Endothelial cell of umbilical vein (primary cell): ENCODE results near the gene CADPS. TPM values are rescaled to one million over a fixed set of nuclear protein-coding genes. Genes with fewer than 3 reads are reported as not detected.

Source experiments
- BruUV-seq: library from RNA; stranded (reverse); fragments of 400-500 nt; replicated peaks from 2 replicates; lab custom pipeline; 2021; lab: Mats Ljungman, UMichigan
- CTCF ChIA-PET: fragments of 300-600, 350-600 bp; sonication (Branson Sonifier 250); formaldehyde crosslinking; loops from one replicate; lab custom pipeline; 2021; ENCODE audit warnings: antibody characterized with exemption, inconsistent platforms; lab: Charles Lee
- POLR2A ChIA-PET: fragments of 300-600, 350-600 bp; sonication (Branson Sonifier 250); formaldehyde crosslinking; loops from one replicate; lab custom pipeline; 2021; ENCODE audit warnings: antibody characterized with exemption, inconsistent platforms; lab: Charles Lee
- DNase-seq: peaks from one replicate; pipeline ENCODE4 v3.0.0-alpha.2; 2011; ENCODE audit warnings: low read depth, low spot score
- FAIRE-seq: peaks from 2 replicates; lab custom pipeline; 2011; peaks lifted over from hg19 to GRCh38; lab: Jason Lieb, UNC
- H2AFZ ChIP-seq: 2 replicates; pipeline ENCODE4 v1.6.0; 2012; ENCODE audit warnings: low read depth, low read length, control low read depth, inconsistent platforms
- H3K27ac ChIP-seq: 2 replicates; pipeline ENCODE4 v1.5.1; 2011; ENCODE audit warnings: low read depth, mild to moderate bottlenecking, control low read depth, low read length, moderate library complexity; ENCODE audit not compliant: insufficient read depth
- H3K27me3 ChIP-seq, 2 experiments: 2 replicates each; pipeline versions ENCODE4 v1.6.0 to v1.6.1; 2011; ENCODE audit warnings: low read length in 2 of 2, mixed read lengths in 1 of 2; ENCODE audit not compliant: control insufficient read depth in 2 of 2, insufficient read depth in 2 of 2
- H3K36me3 ChIP-seq, 2 experiments: 2 replicates in 1 of 2; 3 replicates in 1 of 2; pipeline ENCODE4 v1.5.1; 2011; ENCODE audit warnings: low read length in 2 of 2, mild to moderate bottlenecking in 1 of 2, moderate library complexity in 1 of 2; ENCODE audit not compliant: control insufficient read depth in 2 of 2, insufficient read depth in 2 of 2; ENCODE audit errors: extremely low read depth in 1 of 2
- H3K4me1 ChIP-seq: 3 replicates; pipeline ENCODE4 v1.5.1; 2011; ENCODE audit warnings: mild to moderate bottlenecking, low read length; ENCODE audit not compliant: control insufficient read depth, insufficient read depth; ENCODE audit errors: extremely low read depth
- H3K4me2 ChIP-seq: 2 replicates; pipeline ENCODE4 v1.6.1; 2011; ENCODE audit warnings: low read length, control low read depth, mixed read lengths; ENCODE audit not compliant: insufficient read depth
- H3K4me3 ChIP-seq, 3 experiments: fragments of 200-600 bp in 1 of 3; sonication (generic), shearing (Covaris generic) in 1 of 3; replicated peaks in 1 of 3; 2 replicates each; pipeline ENCODE4 v1.5.1; 2011 to 2016; ENCODE audit warnings: control low read depth in 3 of 3, low read length in 3 of 3, mild to moderate bottlenecking in 2 of 3, inconsistent platforms in 1 of 3, low read depth in 1 of 3, moderate library complexity in 1 of 3; ENCODE audit not compliant: insufficient read depth in 1 of 3
- H3K79me2 ChIP-seq: 2 replicates; pipeline ENCODE4 v1.6.0; 2012; ENCODE audit warnings: low read length, inconsistent platforms; ENCODE audit not compliant: control insufficient read depth, insufficient read depth
- H3K9ac ChIP-seq: replicated peaks from 2 replicates; pipeline ENCODE3; 2011; ENCODE audit warnings: low read length, control low read depth; ENCODE audit not compliant: insufficient read depth; ENCODE audit errors: extremely low read depth
- H3K9me1 ChIP-seq: replicated peaks from 3 replicates; pipeline ENCODE4 v1.6.0; 2011; ENCODE audit warnings: mild to moderate bottlenecking, low read length; ENCODE audit not compliant: control insufficient read depth, insufficient read depth; ENCODE audit errors: extremely low read depth
- H3K9me3 ChIP-seq: replicated peaks from 2 replicates; pipeline ENCODE4 v1.5.1; 2012; ENCODE audit warnings: low read length, inconsistent platforms; ENCODE audit not compliant: control insufficient read depth, insufficient read depth
- H4K20me1 ChIP-seq: replicated peaks from 2 replicates; pipeline ENCODE3; 2011; ENCODE audit warnings: mild to moderate bottlenecking, low read length; ENCODE audit not compliant: control insufficient read depth, insufficient read depth; ENCODE audit errors: extremely low read depth
- EZH2 ChIP-seq: IDR thresholded peaks from 2 replicates; pipeline ENCODE4 v1.6.1; 2012; ENCODE audit warnings: borderline replicate concordance, low read depth, mild to moderate bottlenecking, moderate library complexity, low read length, inconsistent platforms; ENCODE audit not compliant: severe bottlenecking
- FOS ChIP-seq: IDR thresholded peaks from 2 replicates; pipeline ENCODE4 v1.6.1; 2011; ENCODE audit warnings: mild to moderate bottlenecking, low read length, moderate library complexity, borderline replicate concordance; ENCODE audit not compliant: insufficient read depth
- GATA2 ChIP-seq: IDR thresholded peaks from 2 replicates; pipeline ENCODE4 v1.7.0; 2011; ENCODE audit warnings: low read depth, mild to moderate bottlenecking, moderate library complexity, mixed read lengths, low read length; ENCODE audit not compliant: insufficient read length, insufficient read depth
- JUN ChIP-seq: IDR thresholded peaks from 2 replicates; pipeline ENCODE4 v1.6.1; 2011; ENCODE audit warnings: borderline replicate concordance, low read depth; ENCODE audit not compliant: insufficient read length, insufficient read depth
- MYC ChIP-seq: IDR thresholded peaks from one replicate; pipeline ENCODE4 v1.6.1; 2011; ENCODE audit warnings: mild to moderate bottlenecking, low read depth, low read length
- POLR2A ChIP-seq: IDR thresholded peaks from 2 replicates; pipeline ENCODE4 v1.6.1; 2012; ENCODE audit warnings: low read depth, mild to moderate bottlenecking, control low read depth, low read length
- POLR2AphosphoS5 ChIP-seq: IDR thresholded peaks from 2 replicates; pipeline ENCODE4 v1.6.1; 2012; ENCODE audit warnings: low read depth, mild to moderate bottlenecking, control low read depth, low read length, moderate library complexity; ENCODE audit not compliant: insufficient read depth
- dilution Hi-C: fragments of 300-500 bp; cut with MboI; formaldehyde crosslinking; loops from one replicate; pipeline ENCODE4 v1.15.0; 2019; ENCODE audit warnings: low sequenced_read_pairs; ENCODE audit not compliant: extremely low pct_ligation_motif_present
- intact Hi-C: fragments of 100-400 bp; cut with micrococcal nuclease; formaldehyde crosslinking; loops from one replicate; pipeline ENCODE4 v1.10.0; 2022
- polyA plus RNA-seq, 4 experiments: library from polyadenylated mRNA; depleted of rRNA in 3 of 4; stranded (reverse) in 3 of 4; unstranded in 1 of 4; fragments of >200 nt; gene quantifications; 2 replicates each; pipeline versions ENCODE4 v1.2.1 to v1.2.3, GENCODE V29; 2011 to 2012; ENCODE audit warnings: missing spikeins in 1 of 4
- total RNA-seq: library from RNA; stranded (reverse); gene quantifications from 2 replicates; pipeline ENCODE4 v1.2.3, GENCODE V29; 2021
- TF ChIP-seq, protein P1 (sequence below): IDR thresholded peaks from 2 replicates; pipeline ENCODE4 v1.6.1; 2011; ENCODE audit not compliant: insufficient read depth, insufficient read length
- TF ChIP-seq, protein P2 (sequence below), 2 donors: IDR thresholded peaks; 1 replicate in 1 of 2; 2 replicates in 1 of 2; pipeline ENCODE4 v1.5.1; 2011; ENCODE audit warnings: low read length in 2 of 2, mild to moderate bottlenecking in 2 of 2, moderate library complexity in 2 of 2, control low read depth in 1 of 2, inconsistent platforms in 1 of 2, low read depth in 1 of 2; ENCODE audit not compliant: insufficient read depth in 1 of 2; ENCODE audit errors: extremely low read depth in 1 of 2

Gene CADPS
- total and polyA plus RNA-seq, 2 donors (not counting 3 experiments of a cell fraction or from before 2014, with no cell fraction given), result not detected

DNA sequence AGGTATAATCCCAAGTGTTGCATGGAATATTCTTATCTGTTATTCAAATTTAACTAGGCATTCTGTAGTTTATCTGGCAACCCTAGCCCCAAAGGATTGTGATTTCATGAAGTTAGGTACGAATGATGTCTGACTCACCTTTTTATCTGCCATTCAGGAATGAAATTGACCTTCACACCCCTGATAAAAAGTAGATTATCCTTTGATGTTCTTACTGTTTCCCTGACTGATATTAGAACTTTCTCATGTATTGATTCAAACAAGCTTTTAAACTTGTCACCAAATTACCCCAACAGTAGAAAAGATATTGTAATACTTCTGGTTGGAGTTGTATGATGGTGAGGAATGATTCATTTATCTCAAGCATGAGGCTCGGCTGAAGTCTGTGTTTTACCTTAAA, 43.6 kb upstream of the CADPS start:
- dilution Hi-C loops (no loop called here), intact Hi-C loops (no loop called here)
- no TSS peak for BruUV-seq
- Histone ChIP-seq H3K27me3 (no peaks in the 10 kb centered on the region), H3K27ac (no peak overlapping the region), H3K4me1 (no peaks in the 10 kb centered on the region), H3K4me2 (no peak overlapping the region), H4K20me1 (no peaks in the 10 kb centered on the region), H3K9ac (no peak overlapping the region), H2AFZ (no peak overlapping the region), H3K79me2 (no peaks in the 10 kb centered on the region), H3K9me3 (no peaks in the 10 kb centered on the region), H3K9me1 (no peaks in the 10 kb centered on the region), H3K36me3 (no peaks in the 10 kb centered on the region), H3K4me3 (no peak overlapping the region)
- ChIA-PET POLR2A (no interaction called here), CTCF (no interaction called here)
- TF ChIP-seq, protein P1, sequence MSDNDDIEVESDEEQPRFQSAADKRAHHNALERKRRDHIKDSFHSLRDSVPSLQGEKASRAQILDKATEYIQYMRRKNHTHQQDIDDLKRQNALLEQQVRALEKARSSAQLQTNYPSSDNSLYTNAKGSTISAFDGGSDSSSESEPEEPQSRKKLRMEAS, result no peak
- TF ChIP-seq POLR2A (no peak), GATA2 (no peak), POLR2AphosphoS5 (no peak), FOS (no peak), EZH2 (no peak), JUN (no peak), MYC (no peak)
- TF ChIP-seq, protein P2, sequence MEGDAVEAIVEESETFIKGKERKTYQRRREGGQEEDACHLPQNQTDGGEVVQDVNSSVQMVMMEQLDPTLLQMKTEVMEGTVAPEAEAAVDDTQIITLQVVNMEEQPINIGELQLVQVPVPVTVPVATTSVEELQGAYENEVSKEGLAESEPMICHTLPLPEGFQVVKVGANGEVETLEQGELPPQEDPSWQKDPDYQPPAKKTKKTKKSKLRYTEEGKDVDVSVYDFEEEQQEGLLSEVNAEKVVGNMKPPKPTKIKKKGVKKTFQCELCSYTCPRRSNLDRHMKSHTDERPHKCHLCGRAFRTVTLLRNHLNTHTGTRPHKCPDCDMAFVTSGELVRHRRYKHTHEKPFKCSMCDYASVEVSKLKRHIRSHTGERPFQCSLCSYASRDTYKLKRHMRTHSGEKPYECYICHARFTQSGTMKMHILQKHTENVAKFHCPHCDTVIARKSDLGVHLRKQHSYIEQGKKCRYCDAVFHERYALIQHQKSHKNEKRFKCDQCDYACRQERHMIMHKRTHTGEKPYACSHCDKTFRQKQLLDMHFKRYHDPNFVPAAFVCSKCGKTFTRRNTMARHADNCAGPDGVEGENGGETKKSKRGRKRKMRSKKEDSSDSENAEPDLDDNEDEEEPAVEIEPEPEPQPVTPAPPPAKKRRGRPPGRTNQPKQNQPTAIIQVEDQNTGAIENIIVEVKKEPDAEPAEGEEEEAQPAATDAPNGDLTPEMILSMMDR (IDR thresholded peaks at IDR 0.05; ENCODE audit: extremely low read depth in 1 of 2, insufficient read depth in 1 of 2, low read depth in 1 of 2, low read length in 2 of 2), result no peak
- FAIRE-seq (no peak), DNase-seq (no peak)
